Ovary (tissue), 3 donors: Measurements from ENCODE around the gene PRKG1.

Source experiments
- CTCF ChIP-seq, 3 donors: fragments of 450-650 bp in 2 of 3; fragments of 200-600 bp in 1 of 3; IDR thresholded peaks; one replicate each; pipeline versions ENCODE4 v1.5.1 to v1.8.0; 2016 to 2022; ENCODE audit warnings: antibody characterized with exemption in 3 of 3, mild to moderate bottlenecking in 1 of 3
- POLR2A ChIP-seq: fragments of 450-650 bp; IDR thresholded peaks from one replicate; pipeline ENCODE4 v1.6.1; 2017; ENCODE audit warnings: antibody characterized with exemption, mild to moderate bottlenecking, moderate library complexity
- donor health status: DM: no; HTN: no; CAD: no.

GRCh38 chr10:51403521-51403920 is 329.2 kb downstream of the PRKG1 start:
- TF ChIP-seq CTCF (IDR thresholded peaks at IDR 0.05) = no peak
- TF ChIP-seq POLR2A = no peak
